H9 (cell line): ENCODE measurements around the gene POLR2M. TPM values are rescaled to one million over a fixed set of nuclear protein-coding genes. Genes with fewer than 3 reads are reported as not detected.

Experiments
- DNase-seq: peaks from one replicate; pipeline ENCODE4 v3.0.0-alpha.2; 2017
- H2AFZ ChIP-seq: one replicate; pipeline ENCODE4 v1.6.1; 2013; ENCODE audit warnings: mild to moderate bottlenecking, low read length, control low read depth, moderate library complexity
- H2AK5ac ChIP-seq: 2 replicates; pipeline ENCODE4 v1.6.1; 2013; ENCODE audit warnings: low read length, control low read depth, mixed read lengths; ENCODE audit not compliant: insufficient read length
- H2BK120ac ChIP-seq: one replicate; pipeline ENCODE4 v1.6.1; 2013; ENCODE audit warnings: low read depth, mild to moderate bottlenecking, low read length, control low read depth, inconsistent platforms; ENCODE audit not compliant: poor library complexity, severe bottlenecking
- H2BK12ac ChIP-seq: 2 replicates; pipeline ENCODE4 v1.6.1; 2013; ENCODE audit warnings: low read length, control low read depth, mixed read lengths, low read depth; ENCODE audit not compliant: insufficient read length
- H2BK15ac ChIP-seq: 2 replicates; pipeline ENCODE4 v1.6.1; 2013; ENCODE audit warnings: low read depth, low read length, control low read depth
- H2BK20ac ChIP-seq: one replicate; pipeline ENCODE4 v1.6.1; 2013; ENCODE audit warnings: low read depth, mild to moderate bottlenecking, low read length, control low read depth, inconsistent platforms; ENCODE audit not compliant: poor library complexity, severe bottlenecking
- H2BK5ac ChIP-seq: 2 replicates; pipeline ENCODE4 v1.6.1; 2013; ENCODE audit warnings: low read length, control low read depth, mixed read lengths; ENCODE audit not compliant: insufficient read length
- H3K14ac ChIP-seq: 2 replicates; pipeline ENCODE4 v1.6.1; 2013; ENCODE audit warnings: low read length, control low read depth; ENCODE audit not compliant: insufficient read depth
- H3K18ac ChIP-seq: 2 replicates; pipeline ENCODE4 v1.6.1; 2013; ENCODE audit warnings: low read depth, mild to moderate bottlenecking, mixed read lengths, low read length, control low read depth; ENCODE audit not compliant: insufficient read length
- H3K23ac ChIP-seq: 2 replicates; pipeline ENCODE4 v1.6.1; 2013; ENCODE audit warnings: low read length, control low read depth, mixed read lengths, low read depth; ENCODE audit not compliant: insufficient read length
- H3K23me2 ChIP-seq: 2 replicates; pipeline ENCODE4 v1.6.1; 2013; ENCODE audit warnings: low read depth, mild to moderate bottlenecking, mixed read lengths, low read length, control low read depth; ENCODE audit not compliant: insufficient read length, poor library complexity, severe bottlenecking
- H3K27ac ChIP-seq: 2 replicates; pipeline ENCODE4 v1.5.1; 2013; ENCODE audit warnings: low read length, control low read depth, mixed read lengths, low read depth; ENCODE audit not compliant: insufficient read length
- H3K27me3 ChIP-seq: 2 replicates; pipeline ENCODE4 v1.6.1; 2013; ENCODE audit warnings: low read length, control low read depth, inconsistent platforms; ENCODE audit not compliant: insufficient read depth
- H3K4ac ChIP-seq: 2 replicates; pipeline ENCODE4 v1.6.1; 2013; ENCODE audit warnings: low read depth, mild to moderate bottlenecking, control low read depth, inconsistent platforms, low read length, moderate library complexity
- H3K4me1 ChIP-seq: 2 replicates; pipeline ENCODE4 v1.6.1; 2013; ENCODE audit warnings: low read length, control low read depth, inconsistent platforms; ENCODE audit not compliant: insufficient read depth
- H3K4me2 ChIP-seq: 2 replicates; pipeline ENCODE4 v1.6.1; 2013; ENCODE audit warnings: low read length, control low read depth, mixed read lengths; ENCODE audit not compliant: insufficient read length, insufficient read depth
- H3K56ac ChIP-seq: 2 replicates; pipeline ENCODE4 v1.6.1; 2013; ENCODE audit warnings: low read depth, mild to moderate bottlenecking, mixed read lengths, low read length, control low read depth; ENCODE audit not compliant: insufficient read length
- H3K79me1 ChIP-seq: 2 replicates; pipeline ENCODE4 v1.6.1; 2013; ENCODE audit warnings: low read depth, mild to moderate bottlenecking, moderate library complexity, low read length, control low read depth, inconsistent platforms; ENCODE audit not compliant: insufficient read depth, poor library complexity, severe bottlenecking
- H3K79me2 ChIP-seq: 2 replicates; pipeline ENCODE4 v1.6.1; 2013; ENCODE audit warnings: low read length, control low read depth, inconsistent platforms; ENCODE audit not compliant: insufficient read depth
- H3K9ac ChIP-seq: 2 replicates; pipeline ENCODE4 v1.6.1; 2013; ENCODE audit warnings: low read length, control low read depth, mixed read lengths; ENCODE audit not compliant: insufficient read length; ENCODE audit errors: extremely low read depth
- H3K9me3 ChIP-seq: one replicate; pipeline ENCODE4 v1.6.1; 2013; ENCODE audit warnings: low read depth, low read length, inconsistent platforms; ENCODE audit not compliant: control insufficient read depth
- H3T11ph ChIP-seq: one replicate; pipeline ENCODE4 v1.6.1; 2013; ENCODE audit warnings: mild to moderate bottlenecking, low read length, control low read depth, inconsistent platforms
- H4K20me1 ChIP-seq: one replicate; pipeline ENCODE4 v1.6.1; 2013; ENCODE audit not compliant: control insufficient read depth, insufficient read length, insufficient read depth
- H4K5ac ChIP-seq: 2 replicates; pipeline ENCODE4 v1.6.1; 2013; ENCODE audit warnings: low read depth, mild to moderate bottlenecking, mixed read lengths, low read length, control low read depth; ENCODE audit not compliant: insufficient read length
- H4K8ac ChIP-seq: replicated peaks from 2 replicates; pipeline ENCODE4 v1.6.1; 2013; ENCODE audit warnings: low read length, control low read depth, mixed read lengths, low read depth; ENCODE audit not compliant: insufficient read length
- H4K91ac ChIP-seq: 2 replicates; pipeline ENCODE4 v1.6.1; 2013; ENCODE audit warnings: low read depth, mild to moderate bottlenecking, moderate library complexity, mixed read lengths, low read length, control low read depth; ENCODE audit not compliant: insufficient read length
- H3K27ac Mint-ChIP-seq, 3 experiments: 2 replicates in 2 of 3; 3 replicates in 1 of 3; pipeline ENCODE4 v1.8.0; 2020 to 2021; ENCODE audit warnings: mixed read lengths in 3 of 3, mild to moderate bottlenecking in 1 of 3, moderate library complexity in 1 of 3
- H3K27me3 Mint-ChIP-seq: 2 replicates; pipeline ENCODE4 v1.8.0; 2021; ENCODE audit warnings: low read depth, mild to moderate bottlenecking, moderate library complexity, mixed read lengths
- H3K36me3 Mint-ChIP-seq, 3 experiments: 2 replicates in 2 of 3; 3 replicates in 1 of 3; pipeline ENCODE4 v1.8.0; 2020 to 2021; ENCODE audit warnings: low read depth in 3 of 3, mixed read lengths in 3 of 3; ENCODE audit not compliant: insufficient read depth in 1 of 3
- H3K4me1 Mint-ChIP-seq, 2 experiments: 2 replicates each; pipeline ENCODE4 v1.8.0; 2020; ENCODE audit warnings: mixed read lengths in 2 of 2
- H3K4me3 Mint-ChIP-seq, 2 experiments: 2 replicates in 1 of 2; 3 replicates in 1 of 2; pipeline ENCODE4 v1.8.0; 2020 to 2021; ENCODE audit warnings: mild to moderate bottlenecking in 2 of 2, mixed read lengths in 2 of 2, moderate library complexity in 1 of 2
- H3K9me3 Mint-ChIP-seq, 2 experiments: 2 replicates in 1 of 2; 3 replicates in 1 of 2; pipeline ENCODE4 v1.8.0; 2020; ENCODE audit warnings: mild to moderate bottlenecking in 2 of 2, mixed read lengths in 2 of 2, moderate library complexity in 1 of 2
- CTCF ChIP-seq: fragments of 200-600 bp; sonication (generic); conservative IDR thresholded peaks from 3 replicates; pipeline ENCODE4 v1.8.0; 2021; ENCODE audit warnings: antibody characterized with exemption, mild to moderate bottlenecking
- WGBS: extraction: QIAGEN DNeasy Blood & Tissue Kit; methylation state at CpG from one replicate; pipeline ENCODE4 v1.1.7; 2013; ENCODE audit warnings: missing lambda C conversion rate, low lambda C conversion rate, mixed read lengths; ENCODE audit not compliant: insufficient read length; ENCODE audit errors: extremely low coverage; 5-methylcytosine and 5-hydroxymethylcytosine counted together
- total RNA-seq: library from RNA; stranded (reverse); gene quantifications from 2 replicates; pipeline ENCODE4 v1.2.1, GENCODE V29; 2021

POLR2M gene
- total RNA-seq, 1 experiment from 2014 or later = 67.3 TPM

- Histone ChIP-seq H3K23ac (no peak overlapping the region), H4K5ac (no peak overlapping the region), H3K27me3 (no peaks in the 10 kb centered on the region), H3K9ac (no peak overlapping the region), H3K23me2 (no peaks in the 10 kb centered on the region), H2BK12ac (no peak overlapping the region), H3K4me1 (no peaks in the 10 kb centered on the region; the same call in 1 of the 2 replicates), H3K79me1 (no peaks in the 10 kb centered on the region), H2BK20ac (no peak overlapping the region), H3K14ac (no peak overlapping the region), H3K9me3 (no peaks in the 10 kb centered on the region), H4K8ac (no peak overlapping the region), H4K91ac (no peak overlapping the region), H3K79me2 (no peaks in the 10 kb centered on the region), H3K27ac (no peak overlapping the region), H3K18ac (no peak overlapping the region), H2BK15ac (no peak overlapping the region), H2AK5ac (no peak overlapping the region), H2BK5ac (no peak overlapping the region), H3K56ac (no peak overlapping the region), H2AFZ (no peak overlapping the region), H3T11ph (no peak overlapping the region), H4K20me1 (no peaks in the 10 kb centered on the region), H2BK120ac (no peak overlapping the region), H3K4me2 (no peak overlapping the region), H3K4ac (no peak overlapping the region)
- DNase-seq = no peak
- Mint-ChIP-seq H3K4me1 (0 out of 4 replicates have a peak, but pooled peaks cover 3% of the 10 kb centered on the region in 2 experiments), H3K4me3 (no peak overlapping the region), H3K36me3 (no peaks in the 10 kb centered on the region), H3K27ac (no peak overlapping the region), H3K27me3 (no peaks in the 10 kb centered on the region), H3K9me3 (no peaks in the 10 kb centered on the region)
- no CpG with 5 or more reads among the region's 1 CpG for WGBS
- TF ChIP-seq CTCF = no peak
Observed at GRCh38 chr15:57683481-57683880, 23.0 kb upstream of the POLR2M start.
